ENCODE results near the gene UBXN7. TPM values are rescaled to one million over a fixed set of nuclear protein-coding genes. Genes with fewer than 3 reads are reported as not detected.

UBXN7 gene
- total and polyA plus RNA-seq, 4 donors: 5.2 to 45.8 (median 25.3) TPM

DNA sequence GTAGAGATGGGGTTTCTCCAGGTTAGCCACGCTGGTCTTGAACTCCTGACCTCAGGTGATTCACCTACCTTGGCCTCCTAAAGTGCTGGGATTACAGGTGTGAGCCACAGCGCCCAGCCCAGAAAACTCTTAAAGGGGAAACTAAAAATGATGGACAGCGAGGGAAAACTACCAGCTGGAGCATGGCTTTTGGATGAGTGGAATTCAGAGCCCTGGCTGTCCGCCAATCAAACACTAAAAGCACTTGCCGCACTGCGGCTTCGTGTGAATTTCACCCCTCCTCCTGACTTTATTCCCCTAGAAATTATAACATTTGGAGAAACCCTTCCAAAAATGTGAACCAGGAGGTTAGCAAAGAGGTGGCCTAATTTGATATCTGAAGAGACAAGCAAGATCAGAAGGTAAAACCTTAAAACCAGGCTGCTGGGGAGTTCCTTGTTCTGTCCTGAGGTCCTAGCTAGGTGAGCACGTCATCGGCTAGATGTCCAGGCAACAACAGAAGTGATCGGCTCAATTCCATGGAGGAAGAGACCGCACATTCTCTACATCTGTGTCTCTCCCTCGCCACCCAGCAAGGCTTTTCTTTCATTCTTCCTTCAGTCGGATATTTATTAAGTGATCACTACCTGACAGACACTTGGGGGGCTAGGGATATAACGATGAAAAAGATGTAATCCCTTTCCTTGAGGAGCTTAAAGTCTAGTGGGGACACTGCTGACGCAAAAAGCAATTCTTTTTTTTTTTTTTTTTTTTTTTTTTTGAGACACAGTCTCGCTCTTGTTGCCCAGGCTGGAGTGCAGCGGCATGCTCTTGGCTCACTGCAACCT is 95.7 kb downstream of the UBXN7 start:
- Histone ChIP-seq H3K9me3 (ENCODE audit: control insufficient read depth in 4 of 4, insufficient read depth in 3 of 4, low read length in 3 of 4) (peaks cover 0 to 4% (median 1%) of the 10 kb centered on the region in 4 donors), H3K36me3 (ENCODE audit: control insufficient read depth in 4 of 4, insufficient read depth in 4 of 4, low read length in 4 of 4) (no peaks in the 10 kb centered on the region), H3K4me3 (no peak overlapping the region), H3K27me3 (ENCODE audit: control insufficient read depth in 3 of 3, insufficient read depth in 3 of 3, low read length in 2 of 3) (no peaks in the 10 kb centered on the region), H3K4me1 (ENCODE audit: control insufficient read depth in 5 of 5, insufficient read depth in 5 of 5, low read length in 5 of 5) (no peaks in the 10 kb centered on the region), H3K27ac (ENCODE audit: low read depth in 1 of 2, low read length in 1 of 2) (no peak overlapping the region), H3K9ac (ENCODE audit: insufficient read depth in 1 of 2, low read length in 2 of 2) (no peak overlapping the region)
- TF ChIP-seq, protein P1, sequence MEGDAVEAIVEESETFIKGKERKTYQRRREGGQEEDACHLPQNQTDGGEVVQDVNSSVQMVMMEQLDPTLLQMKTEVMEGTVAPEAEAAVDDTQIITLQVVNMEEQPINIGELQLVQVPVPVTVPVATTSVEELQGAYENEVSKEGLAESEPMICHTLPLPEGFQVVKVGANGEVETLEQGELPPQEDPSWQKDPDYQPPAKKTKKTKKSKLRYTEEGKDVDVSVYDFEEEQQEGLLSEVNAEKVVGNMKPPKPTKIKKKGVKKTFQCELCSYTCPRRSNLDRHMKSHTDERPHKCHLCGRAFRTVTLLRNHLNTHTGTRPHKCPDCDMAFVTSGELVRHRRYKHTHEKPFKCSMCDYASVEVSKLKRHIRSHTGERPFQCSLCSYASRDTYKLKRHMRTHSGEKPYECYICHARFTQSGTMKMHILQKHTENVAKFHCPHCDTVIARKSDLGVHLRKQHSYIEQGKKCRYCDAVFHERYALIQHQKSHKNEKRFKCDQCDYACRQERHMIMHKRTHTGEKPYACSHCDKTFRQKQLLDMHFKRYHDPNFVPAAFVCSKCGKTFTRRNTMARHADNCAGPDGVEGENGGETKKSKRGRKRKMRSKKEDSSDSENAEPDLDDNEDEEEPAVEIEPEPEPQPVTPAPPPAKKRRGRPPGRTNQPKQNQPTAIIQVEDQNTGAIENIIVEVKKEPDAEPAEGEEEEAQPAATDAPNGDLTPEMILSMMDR (IDR thresholded peaks at IDR 0.05; ENCODE audit: control extremely low read depth, extremely low read depth): no peak
- 77 to 84% methylated on average over 17 of the region's 17 CpGs for WGBS, 2 donors
- no peak for DNase-seq
- ATAC-seq (ENCODE audit: insufficient read depth, low FRiP score): no peak

DNA sequence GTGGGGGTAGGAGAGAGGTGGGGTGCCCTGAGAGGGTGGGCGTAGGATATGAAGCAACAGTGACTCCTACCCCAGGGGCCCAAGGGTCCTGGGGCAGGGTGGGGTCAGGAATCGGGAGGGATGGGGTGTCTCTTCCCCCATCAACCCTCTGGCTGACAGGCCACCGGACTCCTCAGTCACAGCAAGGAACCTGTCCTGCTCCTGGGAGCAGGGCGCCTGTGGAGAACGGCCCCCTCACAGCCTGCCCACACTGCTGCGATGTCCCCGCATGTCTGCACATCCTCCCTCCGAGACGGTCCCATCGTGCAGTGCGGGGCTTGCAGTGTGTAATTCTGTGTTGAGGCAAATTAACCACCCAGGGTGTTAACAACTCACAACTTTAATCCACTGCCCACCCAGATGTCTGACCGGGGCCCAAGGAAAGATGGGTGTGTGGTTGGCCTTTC is 96.7 kb downstream of the UBXN7 start:
- ATAC-seq (ENCODE audit: insufficient read depth, low FRiP score): no peak

DNA sequence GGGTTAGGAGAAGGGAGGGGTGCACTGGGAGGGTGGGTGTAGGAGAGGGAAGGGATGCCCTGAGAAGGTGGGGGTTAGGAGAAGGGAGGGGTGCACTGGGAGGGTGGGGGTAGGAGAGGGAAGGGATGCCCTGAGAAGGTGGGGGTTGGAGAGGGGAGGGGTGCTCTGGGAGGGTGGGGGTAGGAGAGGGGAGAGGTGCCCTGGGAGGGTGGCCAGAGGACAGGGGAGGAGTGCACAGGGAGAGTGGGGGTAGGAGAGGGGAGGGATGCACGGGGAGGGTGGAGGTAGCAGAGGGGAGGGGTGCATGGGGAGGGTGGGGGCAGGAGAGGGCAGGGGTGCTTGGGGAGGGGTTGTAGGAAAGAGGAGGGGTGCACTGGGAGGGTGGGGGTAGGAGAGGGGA is 97.2 kb downstream of the UBXN7 start:
- TF ChIP-seq, protein P1 (IDR thresholded peaks at IDR 0.05; ENCODE audit: control extremely low read depth, extremely low read depth): no peak
- WGBS, 2 donors: 40 to 86% methylated on average over 1 of the region's 1 CpG

More for the DNA sequence above, 96.7 kb downstream of the UBXN7 start:
- Histone ChIP-seq H3K9me3 (ENCODE audit: control insufficient read depth in 4 of 4, insufficient read depth in 3 of 4, low read length in 3 of 4) (peaks cover 0 to 4% (median 1%) of the 10 kb centered on the region in 4 donors), H3K4me3 (no peak overlapping the region), H3K36me3 (ENCODE audit: control insufficient read depth in 4 of 4, insufficient read depth in 4 of 4, low read length in 4 of 4) (no peaks in the 10 kb centered on the region), H3K9ac (ENCODE audit: insufficient read depth in 1 of 2, low read length in 2 of 2) (no peak overlapping the region), H3K27ac (ENCODE audit: low read depth in 1 of 2, low read length in 1 of 2) (no peak overlapping the region), H3K27me3 (ENCODE audit: control insufficient read depth in 3 of 3, insufficient read depth in 3 of 3, low read length in 2 of 3) (no peaks in the 10 kb centered on the region), H3K4me1 (ENCODE audit: control insufficient read depth in 5 of 5, insufficient read depth in 5 of 5, low read length in 5 of 5) (no peaks in the 10 kb centered on the region)
- TF ChIP-seq, protein P1 (IDR thresholded peaks at IDR 0.05; ENCODE audit: control extremely low read depth, extremely low read depth): no peak
- WGBS, 2 donors: 75 to 87% methylated on average over 11 to 12 of the region's 12 CpGs
- DNase-seq: no peak

More for the DNA sequence above, 97.2 kb downstream of the UBXN7 start:
- H3K9ac ChIP-seq (ENCODE audit: insufficient read depth in 1 of 2, low read length in 2 of 2): no peak overlapping the region
- no peak overlapping the region for H3K27ac ChIP-seq (ENCODE audit: low read depth in 1 of 2, low read length in 1 of 2)
- no peaks in the 10 kb centered on the region for H3K4me1 ChIP-seq (ENCODE audit: control insufficient read depth in 5 of 5, insufficient read depth in 5 of 5, low read length in 5 of 5)
- no peaks in the 10 kb centered on the region for H3K36me3 ChIP-seq (ENCODE audit: control insufficient read depth in 4 of 4, insufficient read depth in 4 of 4, low read length in 4 of 4)
- H3K4me3 ChIP-seq: no peak overlapping the region
- H3K27me3 ChIP-seq (ENCODE audit: control insufficient read depth in 3 of 3, insufficient read depth in 3 of 3, low read length in 2 of 3): no peaks in the 10 kb centered on the region
- H3K9me3 ChIP-seq (ENCODE audit: control insufficient read depth in 4 of 4, insufficient read depth in 3 of 4, low read length in 3 of 4): peaks cover 0 to 4% (median 1%) of the 10 kb centered on the region in 4 donors
- DNase-seq: no peak
- ATAC-seq (ENCODE audit: insufficient read depth, low FRiP score): no peak
